Endothelial cell of umbilical vein (primary cell): ENCODE data around the gene WDTC1. TPM values are rescaled to one million over a fixed set of nuclear protein-coding genes. Genes with fewer than 3 reads are reported as not detected.

Experiments used
- BruUV-seq: library from RNA; stranded (reverse); fragments of 400-500 nt; replicated peaks from 2 replicates; lab custom pipeline; 2021; lab: Mats Ljungman, UMichigan
- CTCF ChIA-PET: fragments of 300-600, 350-600 bp; sonication (Branson Sonifier 250); formaldehyde crosslinking; loops from one replicate; lab custom pipeline; 2021; ENCODE audit warnings: antibody characterized with exemption, inconsistent platforms; lab: Charles Lee
- POLR2A ChIA-PET: fragments of 300-600, 350-600 bp; sonication (Branson Sonifier 250); formaldehyde crosslinking; loops from one replicate; lab custom pipeline; 2021; ENCODE audit warnings: antibody characterized with exemption, inconsistent platforms; lab: Charles Lee
- DNase-seq: peaks from one replicate; pipeline ENCODE4 v3.0.0-alpha.2; 2011; ENCODE audit warnings: low read depth, low spot score
- FAIRE-seq: peaks from 2 replicates; lab custom pipeline; 2011; peaks lifted over from hg19 to GRCh38; lab: Jason Lieb, UNC
- H2AFZ ChIP-seq: 2 replicates; pipeline ENCODE4 v1.6.0; 2012; ENCODE audit warnings: low read depth, low read length, control low read depth, inconsistent platforms
- H3K27ac ChIP-seq: 2 replicates; pipeline ENCODE4 v1.5.1; 2011; ENCODE audit warnings: low read depth, mild to moderate bottlenecking, control low read depth, low read length, moderate library complexity; ENCODE audit not compliant: insufficient read depth
- H3K27me3 ChIP-seq, 2 experiments: 2 replicates each; pipeline versions ENCODE4 v1.6.0 to v1.6.1; 2011; ENCODE audit warnings: low read length in 2 of 2, mixed read lengths in 1 of 2; ENCODE audit not compliant: control insufficient read depth in 2 of 2, insufficient read depth in 2 of 2
- H3K36me3 ChIP-seq, 2 experiments: 2 replicates in 1 of 2; 3 replicates in 1 of 2; pipeline ENCODE4 v1.5.1; 2011; ENCODE audit warnings: low read length in 2 of 2, mild to moderate bottlenecking in 1 of 2, moderate library complexity in 1 of 2; ENCODE audit not compliant: control insufficient read depth in 2 of 2, insufficient read depth in 2 of 2; ENCODE audit errors: extremely low read depth in 1 of 2
- H3K4me1 ChIP-seq: 3 replicates; pipeline ENCODE4 v1.5.1; 2011; ENCODE audit warnings: mild to moderate bottlenecking, low read length; ENCODE audit not compliant: control insufficient read depth, insufficient read depth; ENCODE audit errors: extremely low read depth
- H3K4me2 ChIP-seq: 2 replicates; pipeline ENCODE4 v1.6.1; 2011; ENCODE audit warnings: low read length, control low read depth, mixed read lengths; ENCODE audit not compliant: insufficient read depth
- H3K4me3 ChIP-seq, 3 experiments: fragments of 200-600 bp in 1 of 3; sonication (generic), shearing (Covaris generic) in 1 of 3; replicated peaks in 1 of 3; 2 replicates each; pipeline ENCODE4 v1.5.1; 2011 to 2016; ENCODE audit warnings: control low read depth in 3 of 3, low read length in 3 of 3, mild to moderate bottlenecking in 2 of 3, inconsistent platforms in 1 of 3, low read depth in 1 of 3, moderate library complexity in 1 of 3; ENCODE audit not compliant: insufficient read depth in 1 of 3
- H3K79me2 ChIP-seq: 2 replicates; pipeline ENCODE4 v1.6.0; 2012; ENCODE audit warnings: low read length, inconsistent platforms; ENCODE audit not compliant: control insufficient read depth, insufficient read depth
- H3K9ac ChIP-seq: replicated peaks from 2 replicates; pipeline ENCODE3; 2011; ENCODE audit warnings: low read length, control low read depth; ENCODE audit not compliant: insufficient read depth; ENCODE audit errors: extremely low read depth
- H3K9me1 ChIP-seq: replicated peaks from 3 replicates; pipeline ENCODE4 v1.6.0; 2011; ENCODE audit warnings: mild to moderate bottlenecking, low read length; ENCODE audit not compliant: control insufficient read depth, insufficient read depth; ENCODE audit errors: extremely low read depth
- H3K9me3 ChIP-seq: replicated peaks from 2 replicates; pipeline ENCODE4 v1.5.1; 2012; ENCODE audit warnings: low read length, inconsistent platforms; ENCODE audit not compliant: control insufficient read depth, insufficient read depth
- H4K20me1 ChIP-seq: replicated peaks from 2 replicates; pipeline ENCODE3; 2011; ENCODE audit warnings: mild to moderate bottlenecking, low read length; ENCODE audit not compliant: control insufficient read depth, insufficient read depth; ENCODE audit errors: extremely low read depth
- EZH2 ChIP-seq: IDR thresholded peaks from 2 replicates; pipeline ENCODE4 v1.6.1; 2012; ENCODE audit warnings: borderline replicate concordance, low read depth, mild to moderate bottlenecking, moderate library complexity, low read length, inconsistent platforms; ENCODE audit not compliant: severe bottlenecking
- FOS ChIP-seq: IDR thresholded peaks from 2 replicates; pipeline ENCODE4 v1.6.1; 2011; ENCODE audit warnings: mild to moderate bottlenecking, low read length, moderate library complexity, borderline replicate concordance; ENCODE audit not compliant: insufficient read depth
- MYC ChIP-seq: IDR thresholded peaks from one replicate; pipeline ENCODE4 v1.6.1; 2011; ENCODE audit warnings: mild to moderate bottlenecking, low read depth, low read length
- POLR2AphosphoS5 ChIP-seq: IDR thresholded peaks from 2 replicates; pipeline ENCODE4 v1.6.1; 2012; ENCODE audit warnings: low read depth, mild to moderate bottlenecking, control low read depth, low read length, moderate library complexity; ENCODE audit not compliant: insufficient read depth
- dilution Hi-C: fragments of 300-500 bp; cut with MboI; formaldehyde crosslinking; loops from one replicate; pipeline ENCODE4 v1.15.0; 2019; ENCODE audit warnings: low sequenced_read_pairs; ENCODE audit not compliant: extremely low pct_ligation_motif_present
- intact Hi-C: fragments of 100-400 bp; cut with micrococcal nuclease; formaldehyde crosslinking; loops from one replicate; pipeline ENCODE4 v1.10.0; 2022
- polyA plus RNA-seq, 4 experiments: library from polyadenylated mRNA; depleted of rRNA in 3 of 4; stranded (reverse) in 3 of 4; unstranded in 1 of 4; fragments of >200 nt; gene quantifications; 2 replicates each; pipeline versions ENCODE4 v1.2.1 to v1.2.3, GENCODE V29; 2011 to 2012; ENCODE audit warnings: missing spikeins in 1 of 4
- total RNA-seq: library from RNA; stranded (reverse); gene quantifications from 2 replicates; pipeline ENCODE4 v1.2.3, GENCODE V29; 2021
- TF ChIP-seq, protein P1 (sequence below), 2 donors: IDR thresholded peaks; 1 replicate in 1 of 2; 2 replicates in 1 of 2; pipeline ENCODE4 v1.5.1; 2011; ENCODE audit warnings: low read length in 2 of 2, mild to moderate bottlenecking in 2 of 2, moderate library complexity in 2 of 2, control low read depth in 1 of 2, inconsistent platforms in 1 of 2, low read depth in 1 of 2; ENCODE audit not compliant: insufficient read depth in 1 of 2; ENCODE audit errors: extremely low read depth in 1 of 2

WDTC1 gene
- total and polyA plus RNA-seq, 2 donors (not counting 3 experiments of a cell fraction or from before 2014, with no cell fraction given), result 15.4 to 27.6 TPM

DNA sequence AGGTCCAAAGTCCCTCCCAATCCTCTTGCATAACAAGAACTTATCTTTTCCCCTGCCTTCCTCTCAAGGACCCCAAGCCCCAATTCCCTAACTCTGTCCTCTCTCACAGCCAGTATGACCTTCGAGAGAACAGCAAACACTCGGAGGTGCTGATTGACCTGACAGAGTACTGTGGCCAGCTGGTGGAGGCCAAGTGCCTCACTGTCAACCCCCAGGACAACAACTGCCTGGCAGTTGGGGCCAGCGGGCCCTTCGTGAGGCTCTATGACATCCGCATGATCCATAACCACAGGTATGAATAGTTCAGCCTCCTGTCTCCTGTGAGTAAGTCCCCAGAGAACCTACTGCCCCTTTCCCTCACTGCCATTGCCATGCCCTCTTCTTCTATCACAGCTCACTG lies 57.7 kb downstream of the WDTC1 start:
- no TSS peak for BruUV-seq
- Histone ChIP-seq H3K4me3 (no peak overlapping the region), H3K9ac (no peak overlapping the region), H3K79me2 (no peaks in the 10 kb centered on the region), H2AFZ (no peak overlapping the region), H3K9me1 (no peaks in the 10 kb centered on the region), H3K4me1 (no peaks in the 10 kb centered on the region), H3K4me2 (no peak overlapping the region), H3K27me3 (no peaks in the 10 kb centered on the region), H3K36me3 (peaks cover 0 to 11% of the 10 kb centered on the region in 2 experiments), H3K9me3 (no peaks in the 10 kb centered on the region), H3K27ac (no peak overlapping the region), H4K20me1 (no peaks in the 10 kb centered on the region)
- intact Hi-C loops (no loop called here), dilution Hi-C loops (no loop called here)
- no peak for TF ChIP-seq POLR2AphosphoS5
- TF ChIP-seq, protein P1, sequence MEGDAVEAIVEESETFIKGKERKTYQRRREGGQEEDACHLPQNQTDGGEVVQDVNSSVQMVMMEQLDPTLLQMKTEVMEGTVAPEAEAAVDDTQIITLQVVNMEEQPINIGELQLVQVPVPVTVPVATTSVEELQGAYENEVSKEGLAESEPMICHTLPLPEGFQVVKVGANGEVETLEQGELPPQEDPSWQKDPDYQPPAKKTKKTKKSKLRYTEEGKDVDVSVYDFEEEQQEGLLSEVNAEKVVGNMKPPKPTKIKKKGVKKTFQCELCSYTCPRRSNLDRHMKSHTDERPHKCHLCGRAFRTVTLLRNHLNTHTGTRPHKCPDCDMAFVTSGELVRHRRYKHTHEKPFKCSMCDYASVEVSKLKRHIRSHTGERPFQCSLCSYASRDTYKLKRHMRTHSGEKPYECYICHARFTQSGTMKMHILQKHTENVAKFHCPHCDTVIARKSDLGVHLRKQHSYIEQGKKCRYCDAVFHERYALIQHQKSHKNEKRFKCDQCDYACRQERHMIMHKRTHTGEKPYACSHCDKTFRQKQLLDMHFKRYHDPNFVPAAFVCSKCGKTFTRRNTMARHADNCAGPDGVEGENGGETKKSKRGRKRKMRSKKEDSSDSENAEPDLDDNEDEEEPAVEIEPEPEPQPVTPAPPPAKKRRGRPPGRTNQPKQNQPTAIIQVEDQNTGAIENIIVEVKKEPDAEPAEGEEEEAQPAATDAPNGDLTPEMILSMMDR (IDR thresholded peaks at IDR 0.05; ENCODE audit: extremely low read depth in 1 of 2, insufficient read depth in 1 of 2, low read depth in 1 of 2, low read length in 2 of 2), result no peak
- DNase-seq (no peak), FAIRE-seq (no peak)
- ChIA-PET CTCF (interaction anchor here (0.8 to 1.3 kb wide), 4 partner anchors 8 to 247 kb away, joined by 3 to 4 read pairs (median 4); no protein-coding TSS in a partner anchor), POLR2A (no interaction called here)

DNA sequence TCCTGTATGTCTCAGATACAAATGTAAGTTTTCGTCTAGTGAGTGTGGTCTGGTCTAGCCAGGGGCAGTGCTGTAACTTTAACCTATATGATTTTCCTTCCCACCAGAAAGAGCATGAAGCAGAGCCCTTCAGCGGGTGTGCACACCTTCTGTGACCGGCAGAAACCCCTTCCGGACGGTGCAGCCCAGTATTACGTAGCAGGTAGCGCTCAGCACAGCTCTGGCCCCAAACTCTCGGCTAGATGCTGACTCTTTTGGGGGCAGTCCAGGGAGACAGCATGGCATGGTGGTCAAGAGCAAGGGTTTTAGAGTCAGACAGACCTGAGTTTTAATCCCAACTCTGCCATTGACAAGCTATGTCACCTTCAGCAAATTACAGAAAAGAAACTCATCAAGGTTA lies 59.5 kb downstream of the WDTC1 start:
- POLR2A ChIA-PET, result no interaction called here
- H3K79me2 ChIP-seq, result no peaks in the 10 kb centered on the region
- no TSS peak for BruUV-seq

More for the DNA sequence above, 59.5 kb downstream of the WDTC1 start:
- H3K4me1 ChIP-seq, result no peaks in the 10 kb centered on the region
- H3K9ac ChIP-seq, result no peak overlapping the region
- H3K4me3 ChIP-seq, result no peak overlapping the region
- no peak for DNase-seq
- H3K4me2 ChIP-seq, result no peak overlapping the region
- CTCF ChIA-PET, result interaction anchor here (1.2 to 10.9 kb wide), 7 partner anchors 10 to 312 kb away, joined by 4 to 275 read pairs (median 17); partner anchors contain the start of genes AHDC1 and GPR3
- no peak overlapping the region for H2AFZ ChIP-seq
- TF ChIP-seq EZH2, result no peak
- no peak for TF ChIP-seq MYC
- no peak for TF ChIP-seq POLR2AphosphoS5
- TF ChIP-seq FOS, result no peak
- H3K27ac ChIP-seq, result no peak overlapping the region
- H3K9me1 ChIP-seq, result no peaks in the 10 kb centered on the region
- peaks cover 0 to 15% of the 10 kb centered on the region in 2 experiments for H3K36me3 ChIP-seq
- dilution Hi-C loops, result no loop called here
- no peaks in the 10 kb centered on the region for H3K9me3 ChIP-seq
- H3K27me3 ChIP-seq, result no peaks in the 10 kb centered on the region
- H4K20me1 ChIP-seq, result no peaks in the 10 kb centered on the region
- intact Hi-C loops, result no loop called here
- FAIRE-seq, result no peak
